Sigmoid colon (tissue), 7 donors: Measurements from ENCODE around the gene AIF1. TPM values are rescaled to one million over a fixed set of nuclear protein-coding genes. Genes with fewer than 3 reads are reported as not detected.

Experiments
- DNase-seq: peaks from one replicate; pipeline ENCODE4 v3.0.0-alpha.2; 2019
- H3K27ac ChIP-seq, 4 donors: fragments of 200-600 bp; sonication (generic); one replicate each; pipeline ENCODE4 v1.5.1; 2016 to 2019; ENCODE audit warnings: mild to moderate bottlenecking in 1 of 4
- H3K27me3 ChIP-seq, 3 donors: fragments of 200-600 bp; sonication (generic); one replicate each; pipeline ENCODE4 v1.5.1; 2019; ENCODE audit warnings: mild to moderate bottlenecking in 1 of 3
- H3K36me3 ChIP-seq, 4 donors: fragments of 200-600 bp; sonication (generic); one replicate each; pipeline ENCODE4 v1.5.1; 2016 to 2019
- H3K4me1 ChIP-seq, 4 donors: fragments of 200-600 bp; sonication (generic); one replicate each; pipeline ENCODE4 v1.5.1; 2017 to 2019
- H3K4me3 ChIP-seq, 4 donors: fragments of 200-600 bp; sonication (generic); one replicate each; pipeline ENCODE4 v1.5.1; 2017 to 2019; ENCODE audit warnings: mild to moderate bottlenecking in 2 of 4, moderate library complexity in 1 of 4
- H3K9me3 ChIP-seq, 4 donors: fragments of 200-600 bp in 3 of 4; sonication (generic) in 3 of 4; one replicate each; pipeline versions ENCODE4 v1.5.1 to v1.6.1; 2013 to 2019
- CTCF ChIP-seq, 4 experiments: fragments of 450-650 bp in 3 of 4; fragments of 200-600 bp in 1 of 4; IDR thresholded peaks; one replicate each; pipeline ENCODE4 v1.5.1; 2016 to 2019; ENCODE audit warnings: antibody characterized with exemption in 4 of 4, mild to moderate bottlenecking in 3 of 4, moderate library complexity in 2 of 4
- EP300 ChIP-seq, 4 donors: sonication (generic); formaldehyde crosslinking; IDR thresholded peaks; one replicate each; pipeline ENCODE4 v1.6.1; 2017; ENCODE audit warnings: antibody characterized with exemption in 4 of 4
- POLR2A ChIP-seq, 2 donors: fragments of 450-650 bp; IDR thresholded peaks; one replicate each; pipeline ENCODE4 v1.6.1; 2016; ENCODE audit warnings: antibody characterized with exemption in 2 of 2, mild to moderate bottlenecking in 2 of 2, moderate library complexity in 2 of 2
- POLR2AphosphoS5 ChIP-seq, 4 donors: sonication (generic); formaldehyde crosslinking; IDR thresholded peaks; one replicate each; pipeline ENCODE4 v1.6.1; 2017; ENCODE audit warnings: antibody characterized with exemption in 4 of 4
- WGBS, 2 donors: extraction: QIAGEN DNeasy Blood & Tissue Kit; methylation state at CpG; one replicate each; pipeline ENCODE4 v1.1.7; 2013; 5-methylcytosine and 5-hydroxymethylcytosine counted together
- intact Hi-C: fragments of 100-400 bp; cut with DNase I; formaldehyde crosslinking; loops from one replicate; pipeline ENCODE4 v1.15.1; 2023
- polyA plus RNA-seq, 3 donors: library from polyadenylated mRNA; stranded (reverse); fragments of 200-250 nt; gene quantifications; one replicate each; pipeline ENCODE4 v1.2.3, GENCODE V29; 2013
- total RNA-seq, 4 donors: library from RNA; depleted of rRNA; stranded (reverse); fragments of >200 nt; gene quantifications; one replicate each; pipeline ENCODE4 v1.1.0, GENCODE V29; 2016
- donor health status: healthy with polysubstance abuse.
- donor health status: Bipolar disorder and iron deficiency.
- donor health status: healthy.

Gene AIF1
- total and polyA plus RNA-seq, 7 donors, result 12.5 to 133 (median 59.6) TPM

DNA sequence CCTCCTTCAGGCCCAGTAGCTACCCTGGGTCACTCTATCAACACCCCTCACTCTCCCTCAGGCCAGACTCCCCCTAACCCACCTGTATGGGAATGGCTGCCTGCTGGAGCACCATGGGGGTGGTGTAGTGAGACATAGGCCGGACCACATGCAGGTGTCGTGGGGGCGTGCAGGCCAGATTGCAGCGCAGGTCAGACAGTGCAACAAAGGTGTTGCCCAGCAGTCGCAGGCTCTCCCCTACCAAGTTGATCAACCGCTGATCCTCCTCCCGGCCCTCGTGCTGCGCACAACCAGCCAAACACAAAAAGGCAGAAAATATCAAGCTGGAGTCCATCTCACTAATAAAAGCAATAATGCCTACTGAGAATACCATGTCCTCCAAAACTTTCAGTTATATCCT, 30.3 kb downstream of the AIF1 start:
- intact Hi-C loops, result no loop called here
- H3K4me3 ChIP-seq, result no peak overlapping the region
- no peaks in the 10 kb centered on the region for H3K27me3 ChIP-seq
- WGBS, 2 donors, result 96 to 97% methylated on average over 9 of the region's 9 CpGs
- no peak for DNase-seq
- H3K9me3 ChIP-seq, result no peaks in the 10 kb centered on the region
- H3K36me3 ChIP-seq, result peaks cover 76 to 94% (median 81%) of the 10 kb centered on the region in 4 donors
- TF ChIP-seq POLR2A (IDR thresholded peaks at IDR 0.05) (no peak), POLR2AphosphoS5 (IDR thresholded peaks at IDR 0.05) (no peak), CTCF (IDR thresholded peaks at IDR 0.05) (no peak), EP300 (IDR thresholded peaks at IDR 0.05) (no peak)
- H3K4me1 ChIP-seq, result peaks cover 0 to 4% (median 0%) of the 10 kb centered on the region in 4 donors
- H3K27ac ChIP-seq, result no peak overlapping the region

DNA sequence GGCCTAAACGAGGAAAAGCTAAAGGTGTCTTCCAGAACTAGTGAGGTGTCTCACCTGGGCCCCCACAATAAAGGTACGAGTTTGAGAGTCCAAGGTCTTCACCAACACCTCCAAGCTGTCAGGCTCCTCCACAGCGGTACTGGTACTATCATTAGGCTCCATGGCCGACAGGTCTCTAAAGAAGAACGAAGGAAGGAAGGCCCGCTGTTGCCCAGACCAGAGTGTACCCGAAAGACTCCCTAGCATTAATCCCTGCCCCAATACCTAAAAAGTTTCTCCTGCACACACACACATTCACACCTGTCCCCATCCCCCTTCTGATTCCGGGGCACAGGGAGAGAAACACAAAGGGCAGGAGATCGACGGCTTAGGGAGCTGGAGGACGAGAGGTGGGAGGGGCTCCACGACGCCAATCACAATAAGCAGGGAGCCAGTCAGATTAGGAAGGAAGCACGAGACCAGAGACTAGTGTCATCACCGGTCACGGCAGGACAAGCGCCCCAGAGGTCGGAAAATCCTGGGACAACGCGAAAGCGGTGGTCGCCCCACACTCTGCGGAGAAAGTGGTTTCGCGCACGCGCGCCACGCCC, 36.7 kb downstream of the AIF1 start:
- intact Hi-C loops, result loop anchor here (2.0 to 5.0 kb wide), 3 partner anchors 31 to 546 kb away; partner anchors contain the start of genes ATP6V1G2, NFKBIL1 and PRRC2A
- no peaks in the 10 kb centered on the region for H3K27me3 ChIP-seq
- H3K4me3 ChIP-seq, result peak overlapping the region; percentile 67 to 83 (median 78)
- DNase-seq, result peak; percentile 91
- TF ChIP-seq CTCF (IDR thresholded peaks at IDR 0.05), result no peak
- peak in 3 of 4 donors; percentile 0 to 64 (median 31) for TF ChIP-seq POLR2AphosphoS5 (IDR thresholded peaks at IDR 0.05)
- TF ChIP-seq EP300 (IDR thresholded peaks at IDR 0.05), result no peak
- TF ChIP-seq POLR2A (IDR thresholded peaks at IDR 0.05), result peak in 1 of 2 donors; percentile 9
- H3K9me3 ChIP-seq, result no peaks in the 10 kb centered on the region
- H3K36me3 ChIP-seq, result peaks cover 25 to 40% (median 27%) of the 10 kb centered on the region in 4 donors
- WGBS, 2 donors, result 1 to 3% methylated on average over 29 of the region's 29 CpGs
- peaks cover 0 to 26% (median 18%) of the 10 kb centered on the region in 4 donors for H3K4me1 ChIP-seq
- H3K27ac ChIP-seq, result peak overlapping the region; percentile 96 to 99 (median 98)

- H3K9me3 ChIP-seq, result no peaks in the 10 kb centered on the region
- H3K4me1 ChIP-seq, result peaks cover 0 to 34% (median 26%) of the 10 kb centered on the region in 4 donors
- no peaks in the 10 kb centered on the region for H3K27me3 ChIP-seq
- H3K4me3 ChIP-seq, result peak overlapping the region; percentile 67 to 83 (median 78)
- peaks cover 14 to 38% (median 15%) of the 10 kb centered on the region in 4 donors for H3K36me3 ChIP-seq
- 6 to 8% methylated on average over 37 of the region's 37 CpGs for WGBS, 2 donors
- intact Hi-C loops, result loop anchor here (2.0 to 5.0 kb wide), 3 partner anchors 32 to 544 kb away; partner anchors contain the start of genes ATP6V1G2, NFKBIL1 and PRRC2A
- DNase-seq, result peak; percentile 95
- TF ChIP-seq POLR2AphosphoS5 (IDR thresholded peaks at IDR 0.05) (peak; percentile 74 to 92 (median 82)), POLR2A (IDR thresholded peaks at IDR 0.05) (peak; percentile 71 to 75), CTCF (IDR thresholded peaks at IDR 0.05) (no peak), EP300 (IDR thresholded peaks at IDR 0.05) (no peak)
- H3K27ac ChIP-seq, result peak overlapping the region; percentile 96 to 99 (median 98)
Observed at GRCh38 chr6:31652925-31653724, 38.1 kb downstream of the AIF1 start.

DNA sequence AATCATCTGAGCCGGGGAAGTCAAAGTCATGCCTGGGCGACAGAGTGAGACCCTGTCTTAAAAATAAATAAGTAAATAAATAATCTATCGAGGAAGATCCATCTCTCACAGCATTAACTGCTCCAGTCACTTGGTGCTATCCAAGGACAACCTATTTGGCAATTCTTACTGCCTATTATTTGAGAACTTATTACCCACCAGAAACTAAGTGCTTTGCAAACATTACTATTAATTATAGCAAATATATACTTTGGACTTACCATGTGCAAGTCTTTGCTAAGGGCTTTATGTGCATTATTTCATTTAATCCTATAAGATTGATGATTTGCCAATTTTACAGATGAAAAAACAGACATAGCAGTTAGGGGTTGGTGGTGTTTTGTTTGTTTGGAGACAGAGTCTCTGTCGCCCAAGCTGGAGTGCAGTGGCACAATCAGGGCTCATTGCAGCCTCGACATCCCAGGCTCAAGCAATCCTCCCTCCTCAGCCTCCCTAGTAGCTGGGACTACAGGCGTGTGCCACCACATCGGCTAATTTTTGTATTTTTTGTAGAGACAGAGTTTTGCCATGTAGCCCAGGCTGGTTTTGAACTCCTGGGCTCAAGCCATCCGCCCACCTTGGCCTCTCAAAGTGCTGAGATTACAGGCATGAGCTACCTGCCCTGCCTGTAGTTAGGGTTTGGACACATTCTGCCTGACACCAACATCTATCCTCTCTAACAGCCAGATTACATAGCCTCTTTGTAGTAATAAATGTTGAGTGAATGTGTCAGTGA, 39.7 kb downstream of the AIF1 start:
- H3K4me1 ChIP-seq, result peaks cover 0 to 47% (median 42%) of the 10 kb centered on the region in 4 donors
- no peak overlapping the region for H3K4me3 ChIP-seq
- no peak for DNase-seq
- no peak for TF ChIP-seq EP300 (IDR thresholded peaks at IDR 0.05)
- TF ChIP-seq POLR2A (IDR thresholded peaks at IDR 0.05), result no peak
- no peak for TF ChIP-seq CTCF (IDR thresholded peaks at IDR 0.05)
- no peak for TF ChIP-seq POLR2AphosphoS5 (IDR thresholded peaks at IDR 0.05)
- no peaks in the 10 kb centered on the region for H3K9me3 ChIP-seq
- peaks cover 0 to 25% (median 0%) of the 10 kb centered on the region in 4 donors for H3K36me3 ChIP-seq
- intact Hi-C loops, result loop anchor here (5.0 kb wide), 1 partner anchor 543 kb away; no protein-coding TSS in a partner anchor
- 92 to 93% methylated on average over 8 of the region's 8 CpGs for WGBS, 2 donors
- no peaks in the 10 kb centered on the region for H3K27me3 ChIP-seq
- no peak overlapping the region for H3K27ac ChIP-seq
